Measurements from ENCODE around the gene GARIN5A.

DNA sequence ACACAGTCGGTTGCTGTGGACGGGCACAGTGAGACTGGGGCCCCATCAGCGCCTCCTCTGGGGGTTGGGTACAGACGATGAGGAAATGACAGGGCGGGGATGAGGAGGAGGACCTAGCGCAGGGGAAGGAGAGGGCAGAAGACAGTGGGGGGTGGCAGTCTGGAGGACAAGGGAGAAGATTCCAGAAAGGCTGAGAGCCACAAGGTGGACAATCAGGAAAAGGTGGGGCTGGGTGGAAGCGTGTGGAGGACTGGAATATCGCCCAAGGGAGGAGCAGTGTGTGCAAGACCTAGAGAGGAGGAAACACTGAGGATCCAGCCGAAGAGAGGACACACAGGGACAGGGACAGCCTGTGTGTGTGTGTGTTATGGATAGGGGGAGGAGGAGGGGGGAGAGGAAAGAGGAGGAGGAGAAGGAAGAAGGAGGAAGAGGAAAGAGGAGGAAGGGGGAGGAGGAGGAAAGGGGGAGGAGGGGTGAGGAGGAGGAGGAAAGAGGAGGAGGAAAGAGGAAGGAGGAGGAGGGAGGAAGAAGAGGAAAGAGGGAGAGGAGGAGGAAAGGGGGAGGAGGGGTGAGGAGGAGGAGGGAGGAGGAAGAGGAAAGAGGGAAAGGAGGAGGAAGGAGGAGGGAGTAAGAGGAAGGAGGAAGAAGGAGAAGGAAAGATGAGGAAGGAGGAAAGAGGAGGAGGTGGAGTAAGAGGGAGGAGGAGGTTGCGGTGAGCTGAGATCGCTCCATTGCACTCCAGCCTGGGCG is 15.8 kb upstream of the GARIN5A start:
- TF ChIP-seq, protein P1, sequence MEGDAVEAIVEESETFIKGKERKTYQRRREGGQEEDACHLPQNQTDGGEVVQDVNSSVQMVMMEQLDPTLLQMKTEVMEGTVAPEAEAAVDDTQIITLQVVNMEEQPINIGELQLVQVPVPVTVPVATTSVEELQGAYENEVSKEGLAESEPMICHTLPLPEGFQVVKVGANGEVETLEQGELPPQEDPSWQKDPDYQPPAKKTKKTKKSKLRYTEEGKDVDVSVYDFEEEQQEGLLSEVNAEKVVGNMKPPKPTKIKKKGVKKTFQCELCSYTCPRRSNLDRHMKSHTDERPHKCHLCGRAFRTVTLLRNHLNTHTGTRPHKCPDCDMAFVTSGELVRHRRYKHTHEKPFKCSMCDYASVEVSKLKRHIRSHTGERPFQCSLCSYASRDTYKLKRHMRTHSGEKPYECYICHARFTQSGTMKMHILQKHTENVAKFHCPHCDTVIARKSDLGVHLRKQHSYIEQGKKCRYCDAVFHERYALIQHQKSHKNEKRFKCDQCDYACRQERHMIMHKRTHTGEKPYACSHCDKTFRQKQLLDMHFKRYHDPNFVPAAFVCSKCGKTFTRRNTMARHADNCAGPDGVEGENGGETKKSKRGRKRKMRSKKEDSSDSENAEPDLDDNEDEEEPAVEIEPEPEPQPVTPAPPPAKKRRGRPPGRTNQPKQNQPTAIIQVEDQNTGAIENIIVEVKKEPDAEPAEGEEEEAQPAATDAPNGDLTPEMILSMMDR (IDR thresholded peaks at IDR 0.05): no peak
- TF ChIP-seq POLR2AphosphoS5 (IDR thresholded peaks at IDR 0.05; ENCODE audit: insufficient read depth in 1 of 2, low read depth in 1 of 2): no peak
